HepG2 (cell line): ENCODE data around the gene CDX1. TPM values are rescaled to one million over a fixed set of nuclear protein-coding genes. Genes with fewer than 3 reads are reported as not detected.

Experiments
- ADNP ChIP-seq: sonication (generic); formaldehyde crosslinking; IDR thresholded peaks from 2 replicates; pipeline ENCODE4 v1.4.0; 2020; ENCODE audit warnings: missing genetic modification reagents
- ARHGAP35 ChIP-seq: sonication (generic); formaldehyde crosslinking; IDR thresholded peaks from 2 replicates; pipeline ENCODE4 v1.9.0; 2022; ENCODE audit warnings: mild to moderate bottlenecking, inconsistent platforms, moderate library complexity, missing genetic modification reagents, borderline replicate concordance
- EEA1 ChIP-seq: sonication (generic); formaldehyde crosslinking; IDR thresholded peaks from 2 replicates; pipeline ENCODE4 v1.5.1; 2020; ENCODE audit warnings: mild to moderate bottlenecking, missing genetic modification reagents, borderline replicate concordance
- HCFC1 ChIP-seq: fragments of 150-350 bp; IDR thresholded peaks from 2 replicates; pipeline ENCODE4 v1.6.1; 2014; ENCODE audit warnings: low read depth, low read length
- NR1H2 ChIP-seq: sonication (generic); formaldehyde crosslinking; IDR thresholded peaks from 2 replicates; pipeline ENCODE4 v1.8.1; 2022; ENCODE audit warnings: low read depth, missing genetic modification reagents, borderline replicate concordance
- ZNF124 ChIP-seq: sonication (generic); formaldehyde crosslinking; IDR thresholded peaks from 2 replicates; pipeline ENCODE4 v1.4.0; 2020; ENCODE audit warnings: missing genetic modification reagents
- ZNF274 ChIP-seq: sonication (generic); formaldehyde crosslinking; IDR thresholded peaks from 2 replicates; pipeline ENCODE4 v1.5.1; 2020; ENCODE audit warnings: mild to moderate bottlenecking, missing genetic modification reagents
- ZNF326 ChIP-seq: sonication (generic); formaldehyde crosslinking; IDR thresholded peaks from 2 replicates; pipeline ENCODE4 v1.4.0; 2020; ENCODE audit warnings: missing genetic modification reagents, borderline replicate concordance
- ZNF549 ChIP-seq: sonication (generic); formaldehyde crosslinking; IDR thresholded peaks from 2 replicates; pipeline ENCODE4 v1.5.0; 2020; ENCODE audit warnings: missing genetic modification reagents
- ZNF607 ChIP-seq: sonication (generic); formaldehyde crosslinking; IDR thresholded peaks from 2 replicates; pipeline ENCODE4 v1.5.1; 2020; ENCODE audit warnings: missing genetic modification reagents, mild to moderate bottlenecking, borderline replicate concordance
- ZNF678 ChIP-seq: sonication (generic); formaldehyde crosslinking; IDR thresholded peaks from 2 replicates; pipeline ENCODE4 v1.4.0; 2020; ENCODE audit warnings: mild to moderate bottlenecking, missing genetic modification reagents
- polyA plus RNA-seq, 8 experiments: library from polyadenylated mRNA; depleted of rRNA in 3 of 8; stranded (reverse) in 7 of 8; unstranded in 1 of 8; fragments of >200 nt; fragmentation: Illumina TruSeq in 4 of 8; extraction: Trizol in 4 of 8; gene quantifications; 2 replicates each; pipeline versions ENCODE4 v1.2.1 to v1.2.3, GENCODE V29; 2011 to 2016; ENCODE audit warnings: low read depth in 4 of 8, missing spikeins in 1 of 8, mixed read lengths in 1 of 8; ENCODE audit not compliant: insufficient read depth in 1 of 8
- total RNA-seq, 5 experiments: library from RNA; depleted of rRNA; stranded (reverse); fragments of >200 nt; fragmentation: Illumina TruSeq; extraction: Trizol; gene quantifications; 2 replicates each; pipeline ENCODE4 v1.2.3, GENCODE V29; 2016; ENCODE audit warnings: low read depth in 1 of 5
- TF ChIP-seq, protein P1 (sequence below): sonication (generic); formaldehyde crosslinking; IDR thresholded peaks from 2 replicates; pipeline ENCODE4 v1.9.0; 2021; ENCODE audit warnings: mild to moderate bottlenecking, missing genetic modification reagents
- TF ChIP-seq, protein P2 (sequence below): sonication (generic); formaldehyde crosslinking; IDR thresholded peaks from 2 replicates; pipeline ENCODE4 v1.8.1; 2023; ENCODE audit warnings: mild to moderate bottlenecking, missing genetic modification reagents
- TF ChIP-seq, protein P3 (sequence below): sonication (generic); formaldehyde crosslinking; IDR thresholded peaks from 2 replicates; pipeline ENCODE4 v1.9.0; 2022; ENCODE audit warnings: low read depth, missing genetic modification reagents
- TF ChIP-seq, protein P4 (sequence below): sonication (generic); formaldehyde crosslinking; IDR thresholded peaks from 2 replicates; pipeline ENCODE4 v1.4.0; 2020; ENCODE audit warnings: missing genetic modification reagents, borderline replicate concordance

Gene CDX1
- total and polyA plus RNA-seq, 2 of the 13 experiments (the other 11 are each of a cell fraction or from before 2014, with no cell fraction given) = not detected

DNA sequence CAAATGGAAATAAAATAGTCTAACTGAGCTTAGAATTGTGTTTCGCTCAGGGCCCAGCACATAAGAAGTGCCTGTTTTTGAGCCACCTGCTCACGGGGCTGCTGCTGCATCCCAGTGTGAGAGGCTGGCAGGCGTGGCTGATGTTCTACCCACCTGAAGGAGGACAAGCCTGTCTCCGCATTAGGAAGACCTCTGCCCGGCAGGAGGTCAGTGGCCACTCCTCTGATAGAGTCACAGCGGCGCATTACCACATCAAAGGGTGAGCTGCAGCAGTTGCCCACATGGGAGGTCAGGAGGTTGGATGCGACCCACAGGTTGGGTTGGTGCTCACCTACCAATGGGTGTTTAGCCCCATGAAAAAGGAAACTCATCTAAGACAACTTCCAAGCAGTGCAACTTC, 19.6 kb downstream of the CDX1 start (continued):
- TF ChIP-seq, protein P1, sequence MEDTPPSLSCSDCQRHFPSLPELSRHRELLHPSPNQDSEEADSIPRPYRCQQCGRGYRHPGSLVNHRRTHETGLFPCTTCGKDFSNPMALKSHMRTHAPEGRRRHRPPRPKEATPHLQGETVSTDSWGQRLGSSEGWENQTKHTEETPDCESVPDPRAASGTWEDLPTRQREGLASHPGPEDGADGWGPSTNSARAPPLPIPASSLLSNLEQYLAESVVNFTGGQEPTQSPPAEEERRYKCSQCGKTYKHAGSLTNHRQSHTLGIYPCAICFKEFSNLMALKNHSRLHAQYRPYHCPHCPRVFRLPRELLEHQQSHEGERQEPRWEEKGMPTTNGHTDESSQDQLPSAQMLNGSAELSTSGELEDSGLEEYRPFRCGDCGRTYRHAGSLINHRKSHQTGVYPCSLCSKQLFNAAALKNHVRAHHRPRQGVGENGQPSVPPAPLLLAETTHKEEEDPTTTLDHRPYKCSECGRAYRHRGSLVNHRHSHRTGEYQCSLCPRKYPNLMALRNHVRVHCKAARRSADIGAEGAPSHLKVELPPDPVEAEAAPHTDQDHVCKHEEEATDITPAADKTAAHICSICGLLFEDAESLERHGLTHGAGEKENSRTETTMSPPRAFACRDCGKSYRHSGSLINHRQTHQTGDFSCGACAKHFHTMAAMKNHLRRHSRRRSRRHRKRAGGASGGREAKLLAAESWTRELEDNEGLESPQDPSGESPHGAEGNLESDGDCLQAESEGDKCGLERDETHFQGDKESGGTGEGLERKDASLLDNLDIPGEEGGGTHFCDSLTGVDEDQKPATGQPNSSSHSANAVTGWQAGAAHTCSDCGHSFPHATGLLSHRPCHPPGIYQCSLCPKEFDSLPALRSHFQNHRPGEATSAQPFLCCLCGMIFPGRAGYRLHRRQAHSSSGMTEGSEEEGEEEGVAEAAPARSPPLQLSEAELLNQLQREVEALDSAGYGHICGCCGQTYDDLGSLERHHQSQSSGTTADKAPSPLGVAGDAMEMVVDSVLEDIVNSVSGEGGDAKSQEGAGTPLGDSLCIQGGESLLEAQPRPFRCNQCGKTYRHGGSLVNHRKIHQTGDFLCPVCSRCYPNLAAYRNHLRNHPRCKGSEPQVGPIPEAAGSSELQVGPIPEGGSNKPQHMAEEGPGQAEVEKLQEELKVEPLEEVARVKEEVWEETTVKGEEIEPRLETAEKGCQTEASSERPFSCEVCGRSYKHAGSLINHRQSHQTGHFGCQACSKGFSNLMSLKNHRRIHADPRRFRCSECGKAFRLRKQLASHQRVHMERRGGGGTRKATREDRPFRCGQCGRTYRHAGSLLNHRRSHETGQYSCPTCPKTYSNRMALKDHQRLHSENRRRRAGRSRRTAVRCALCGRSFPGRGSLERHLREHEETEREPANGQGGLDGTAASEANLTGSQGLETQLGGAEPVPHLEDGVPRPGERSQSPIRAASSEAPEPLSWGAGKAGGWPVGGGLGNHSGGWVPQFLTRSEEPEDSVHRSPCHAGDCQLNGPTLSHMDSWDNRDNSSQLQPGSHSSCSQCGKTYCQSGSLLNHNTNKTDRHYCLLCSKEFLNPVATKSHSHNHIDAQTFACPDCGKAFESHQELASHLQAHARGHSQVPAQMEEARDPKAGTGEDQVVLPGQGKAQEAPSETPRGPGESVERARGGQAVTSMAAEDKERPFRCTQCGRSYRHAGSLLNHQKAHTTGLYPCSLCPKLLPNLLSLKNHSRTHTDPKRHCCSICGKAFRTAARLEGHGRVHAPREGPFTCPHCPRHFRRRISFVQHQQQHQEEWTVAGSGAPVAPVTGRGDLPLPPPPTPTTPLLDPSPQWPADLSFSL (CRISPR knock-in tag) = no peak
- TF ChIP-seq ZNF326 = no peak
- no peak for TF ChIP-seq ZNF124 (CRISPR knock-in tag)
- no peak for TF ChIP-seq ARHGAP35 (CRISPR knock-in tag)
- TF ChIP-seq ZNF549 = no peak
- TF ChIP-seq, protein P2, sequence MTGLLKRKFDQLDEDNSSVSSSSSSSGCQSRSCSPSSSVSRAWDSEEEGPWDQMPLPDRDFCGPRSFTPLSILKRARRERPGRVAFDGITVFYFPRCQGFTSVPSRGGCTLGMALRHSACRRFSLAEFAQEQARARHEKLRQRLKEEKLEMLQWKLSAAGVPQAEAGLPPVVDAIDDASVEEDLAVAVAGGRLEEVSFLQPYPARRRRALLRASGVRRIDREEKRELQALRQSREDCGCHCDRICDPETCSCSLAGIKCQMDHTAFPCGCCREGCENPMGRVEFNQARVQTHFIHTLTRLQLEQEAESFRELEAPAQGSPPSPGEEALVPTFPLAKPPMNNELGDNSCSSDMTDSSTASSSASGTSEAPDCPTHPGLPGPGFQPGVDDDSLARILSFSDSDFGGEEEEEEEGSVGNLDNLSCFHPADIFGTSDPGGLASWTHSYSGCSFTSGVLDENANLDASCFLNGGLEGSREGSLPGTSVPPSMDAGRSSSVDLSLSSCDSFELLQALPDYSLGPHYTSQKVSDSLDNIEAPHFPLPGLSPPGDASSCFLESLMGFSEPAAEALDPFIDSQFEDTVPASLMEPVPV (CRISPR knock-in tag) = peak; percentile 24; the same call in 1 of the 2 replicates
- TF ChIP-seq, protein P3, sequence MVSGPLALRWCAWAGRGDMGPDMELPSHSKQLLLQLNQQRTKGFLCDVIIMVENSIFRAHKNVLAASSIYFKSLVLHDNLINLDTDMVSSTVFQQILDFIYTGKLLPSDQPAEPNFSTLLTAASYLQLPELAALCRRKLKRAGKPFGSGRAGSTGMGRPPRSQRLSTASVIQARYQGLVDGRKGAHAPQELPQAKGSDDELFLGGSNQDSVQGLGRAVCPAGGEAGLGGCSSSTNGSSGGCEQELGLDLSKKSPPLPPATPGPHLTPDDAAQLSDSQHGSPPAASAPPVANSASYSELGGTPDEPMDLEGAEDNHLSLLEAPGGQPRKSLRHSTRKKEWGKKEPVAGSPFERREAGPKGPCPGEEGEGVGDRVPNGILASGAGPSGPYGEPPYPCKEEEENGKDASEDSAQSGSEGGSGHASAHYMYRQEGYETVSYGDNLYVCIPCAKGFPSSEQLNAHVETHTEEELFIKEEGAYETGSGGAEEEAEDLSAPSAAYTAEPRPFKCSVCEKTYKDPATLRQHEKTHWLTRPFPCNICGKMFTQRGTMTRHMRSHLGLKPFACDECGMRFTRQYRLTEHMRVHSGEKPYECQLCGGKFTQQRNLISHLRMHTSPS (CRISPR knock-in tag) = 0 out of 2 replicates have a peak, but pooled peaks have one; percentile 54
- no peak for TF ChIP-seq NR1H2 (CRISPR knock-in tag)
- no peak for TF ChIP-seq HCFC1
- 0 out of 2 replicates have a peak, but pooled peaks have one; percentile 41 for TF ChIP-seq ZNF274 (CRISPR knock-in tag)
- TF ChIP-seq ADNP = no peak
- no peak for TF ChIP-seq EEA1 (CRISPR knock-in tag)
- TF ChIP-seq, protein P4, sequence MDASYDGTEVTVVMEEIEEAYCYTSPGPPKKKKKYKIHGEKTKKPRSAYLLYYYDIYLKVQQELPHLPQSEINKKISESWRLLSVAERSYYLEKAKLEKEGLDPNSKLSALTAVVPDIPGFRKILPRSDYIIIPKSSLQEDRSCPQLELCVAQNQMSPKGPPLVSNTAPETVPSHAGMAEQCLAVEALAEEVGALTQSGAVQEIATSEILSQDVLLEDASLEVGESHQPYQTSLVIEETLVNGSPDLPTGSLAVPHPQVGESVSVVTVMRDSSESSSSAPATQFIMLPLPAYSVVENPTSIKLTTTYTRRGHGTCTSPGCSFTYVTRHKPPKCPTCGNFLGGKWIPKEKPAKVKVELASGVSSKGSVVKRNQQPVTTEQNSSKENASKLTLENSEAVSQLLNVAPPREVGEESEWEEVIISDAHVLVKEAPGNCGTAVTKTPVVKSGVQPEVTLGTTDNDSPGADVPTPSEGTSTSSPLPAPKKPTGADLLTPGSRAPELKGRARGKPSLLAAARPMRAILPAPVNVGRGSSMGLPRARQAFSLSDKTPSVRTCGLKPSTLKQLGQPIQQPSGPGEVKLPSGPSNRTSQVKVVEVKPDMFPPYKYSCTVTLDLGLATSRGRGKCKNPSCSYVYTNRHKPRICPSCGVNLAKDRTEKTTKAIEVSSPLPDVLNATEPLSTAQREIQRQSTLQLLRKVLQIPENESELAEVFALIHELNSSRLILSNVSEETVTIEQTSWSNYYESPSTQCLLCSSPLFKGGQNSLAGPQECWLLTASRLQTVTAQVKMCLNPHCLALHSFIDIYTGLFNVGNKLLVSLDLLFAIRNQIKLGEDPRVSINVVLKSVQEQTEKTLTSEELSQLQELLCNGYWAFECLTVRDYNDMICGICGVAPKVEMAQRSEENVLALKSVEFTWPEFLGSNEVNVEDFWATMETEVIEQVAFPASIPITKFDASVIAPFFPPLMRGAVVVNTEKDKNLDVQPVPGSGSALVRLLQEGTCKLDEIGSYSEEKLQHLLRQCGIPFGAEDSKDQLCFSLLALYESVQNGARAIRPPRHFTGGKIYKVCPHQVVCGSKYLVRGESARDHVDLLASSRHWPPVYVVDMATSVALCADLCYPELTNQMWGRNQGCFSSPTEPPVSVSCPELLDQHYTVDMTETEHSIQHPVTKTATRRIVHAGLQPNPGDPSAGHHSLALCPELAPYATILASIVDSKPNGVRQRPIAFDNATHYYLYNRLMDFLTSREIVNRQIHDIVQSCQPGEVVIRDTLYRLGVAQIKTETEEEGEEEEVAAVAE = no peak
- TF ChIP-seq ZNF678 (CRISPR knock-in tag) = no peak
- TF ChIP-seq ZNF607 (CRISPR knock-in tag) = no peak
